GM19395 (cell line): ENCODE measurements around the gene SIX5.

Experiments used
- ATAC-seq: cut with Tn5 transposase; IDR thresholded peaks from one replicate; pipeline ENCODE4 v1.9.1; 2021; ENCODE audit warnings: mild to moderate bottlenecking, moderate library complexity; ENCODE audit not compliant: unreplicated experiment

The SIX5 gene

DNA sequence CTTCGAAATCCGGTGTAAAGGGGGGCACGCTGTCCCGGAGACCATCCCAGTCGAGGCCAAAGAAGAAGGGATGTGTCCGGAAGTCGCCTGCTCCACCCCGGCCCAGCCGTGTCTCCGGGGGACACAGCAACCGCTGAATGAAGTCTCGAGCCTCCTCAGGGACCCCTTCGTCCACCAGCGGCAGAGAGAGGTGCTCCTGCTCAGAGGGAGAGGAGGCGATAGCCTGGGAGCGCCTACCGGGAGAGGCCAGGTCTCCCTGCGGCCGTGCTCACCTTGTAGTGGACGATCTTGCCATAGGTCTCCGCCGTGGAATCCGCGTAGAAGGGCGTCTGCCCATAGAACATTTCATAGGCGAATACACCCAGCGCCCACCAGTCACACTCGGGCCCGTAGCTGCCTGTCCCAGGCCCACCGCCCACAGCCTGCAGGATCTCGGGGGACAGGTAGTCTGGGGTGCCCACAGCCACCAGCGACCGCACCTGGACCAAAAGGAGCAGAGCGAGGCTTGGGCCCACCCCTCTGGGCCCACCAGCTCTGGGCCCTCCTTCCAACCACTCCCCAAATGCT, 8.4 kb upstream of the SIX5 start:
- no peak for ATAC-seq

DNA sequence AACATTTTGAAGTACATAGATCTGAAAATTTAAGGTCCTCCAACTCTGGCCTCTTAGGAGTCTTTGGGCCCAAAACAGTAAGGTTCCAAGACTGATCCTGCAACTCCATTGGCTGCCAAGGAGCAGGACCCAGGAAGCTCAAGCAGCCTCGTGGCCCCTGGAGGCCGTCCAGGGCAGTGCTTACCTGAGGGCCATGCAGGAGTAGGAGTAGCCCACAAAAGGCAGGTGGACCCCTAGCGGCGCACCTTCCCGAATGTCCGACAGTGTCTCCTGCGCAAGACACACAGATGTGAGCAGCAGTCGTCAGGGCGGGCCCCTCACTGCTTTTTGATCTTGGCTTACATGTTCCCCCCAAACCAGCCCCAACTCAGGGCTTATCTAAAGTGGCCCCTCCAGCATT, 5.7 kb upstream of the SIX5 start:
- ATAC-seq, result no peak

DNA sequence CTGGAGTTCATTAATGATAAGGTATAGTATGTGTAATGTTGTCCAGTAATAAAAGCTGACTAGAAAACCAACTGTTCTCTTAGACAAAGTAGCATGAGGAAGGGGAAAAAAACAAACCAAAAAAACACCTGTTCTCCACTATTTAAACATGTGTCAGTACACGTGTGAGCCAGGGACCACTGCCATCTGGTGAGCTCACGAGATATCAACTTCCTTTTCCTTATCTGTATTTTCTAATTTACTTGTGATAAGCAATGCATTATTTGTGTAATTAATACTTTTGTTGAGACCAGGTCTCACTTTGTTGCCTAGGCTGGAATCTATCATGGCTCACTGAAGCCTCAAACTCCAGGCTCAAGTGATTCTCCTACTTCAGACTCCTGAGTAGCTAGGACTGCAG, 4.3 kb upstream of the SIX5 start:
- ATAC-seq, result no peak

DNA sequence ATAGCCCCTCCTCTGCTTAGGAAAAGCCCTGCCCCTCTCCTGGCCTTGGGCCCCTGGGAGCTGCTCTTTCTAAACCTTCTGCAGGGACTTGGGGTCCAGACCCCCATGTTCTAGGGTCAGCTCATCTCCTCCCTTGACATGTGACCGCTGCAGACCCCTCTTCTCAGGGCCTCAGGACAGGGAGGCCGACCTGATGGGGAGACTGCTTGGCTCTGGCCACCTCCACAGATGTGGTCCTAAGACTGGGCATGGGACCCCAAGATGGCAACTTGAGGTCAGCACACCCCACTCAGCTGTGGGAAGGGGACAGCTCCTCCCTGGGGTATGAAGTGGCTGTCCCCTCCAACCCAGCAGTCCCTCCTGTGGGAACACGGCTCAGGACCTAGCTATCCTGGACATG, 3.9 kb upstream of the SIX5 start:
- no peak for ATAC-seq

GRCh38 chr19:45772130-45772840, 3.2 kb upstream of the SIX5 start:
- no peak for ATAC-seq

DNA sequence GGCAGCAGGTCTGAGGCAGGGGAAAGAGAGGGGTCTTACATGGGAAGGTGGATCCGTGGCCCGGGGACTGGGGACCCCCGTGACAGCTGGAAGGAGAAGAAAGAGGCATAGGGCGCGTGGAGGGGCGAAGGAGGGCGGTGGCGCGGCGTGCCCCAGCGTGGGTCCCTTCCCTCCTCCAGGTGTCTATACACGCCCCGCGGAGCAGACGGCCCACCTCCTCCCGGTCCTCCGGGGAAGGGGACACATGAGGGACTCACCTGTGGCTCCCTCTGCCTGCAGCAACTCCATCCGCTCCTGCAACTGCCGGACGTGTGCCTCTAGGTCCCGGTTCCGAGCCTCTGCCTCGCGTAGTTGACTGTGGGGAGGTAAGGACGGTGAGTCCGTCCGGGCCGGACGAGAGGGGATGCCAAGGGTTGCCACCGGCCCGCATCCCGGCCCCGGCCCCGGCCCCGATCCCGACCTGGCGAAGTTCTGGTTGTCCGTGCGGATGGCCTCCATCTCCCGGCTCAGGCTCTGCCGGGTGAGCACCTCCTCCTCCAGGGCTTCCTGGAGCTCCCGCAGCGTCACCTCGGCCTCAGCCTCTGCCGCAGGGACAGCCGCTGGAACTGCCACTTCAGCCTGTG, 2.4 kb upstream of the SIX5 start:
- no peak for ATAC-seq

DNA sequence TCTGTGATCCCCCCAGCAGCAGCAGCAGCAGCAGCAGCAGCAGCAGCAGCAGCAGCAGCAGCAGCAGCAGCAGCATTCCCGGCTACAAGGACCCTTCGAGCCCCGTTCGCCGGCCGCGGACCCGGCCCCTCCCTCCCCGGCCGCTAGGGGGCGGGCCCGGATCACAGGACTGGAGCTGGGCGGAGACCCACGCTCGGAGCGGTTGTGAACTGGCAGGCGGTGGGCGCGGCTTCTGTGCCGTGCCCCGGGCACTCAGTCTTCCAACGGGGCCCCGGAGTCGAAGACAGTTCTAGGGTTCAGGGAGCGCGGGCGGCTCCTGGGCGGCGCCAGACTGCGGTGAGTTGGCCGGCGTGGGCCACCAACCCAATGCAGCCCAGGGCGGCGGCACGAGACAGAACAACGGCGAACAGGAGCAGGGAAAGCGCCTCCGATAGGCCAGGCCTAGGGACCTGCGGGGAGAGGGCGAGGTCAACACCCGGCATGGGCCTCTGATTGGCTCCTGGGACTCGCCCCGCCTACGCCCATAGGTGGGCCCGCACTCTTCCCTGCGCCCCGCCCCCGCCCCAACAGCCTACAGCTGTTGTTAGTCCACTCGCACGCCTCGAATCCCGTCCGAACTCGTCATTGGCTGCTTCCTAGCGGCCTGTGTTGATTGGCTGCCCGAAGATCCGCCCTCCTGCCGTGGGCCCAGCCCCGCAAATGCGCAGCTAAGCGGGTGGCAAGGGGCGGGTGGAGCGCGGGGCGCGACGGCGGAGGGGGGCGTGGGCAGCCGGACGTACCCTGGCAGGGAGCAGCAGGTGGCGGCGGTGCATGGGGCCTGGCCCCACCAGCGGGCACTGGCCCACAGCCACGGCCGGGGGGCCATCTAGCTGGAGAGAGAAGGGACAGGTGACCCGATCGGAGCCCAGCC, 1.4 kb upstream of the SIX5 start:
- ATAC-seq, result peak; percentile 56

DNA sequence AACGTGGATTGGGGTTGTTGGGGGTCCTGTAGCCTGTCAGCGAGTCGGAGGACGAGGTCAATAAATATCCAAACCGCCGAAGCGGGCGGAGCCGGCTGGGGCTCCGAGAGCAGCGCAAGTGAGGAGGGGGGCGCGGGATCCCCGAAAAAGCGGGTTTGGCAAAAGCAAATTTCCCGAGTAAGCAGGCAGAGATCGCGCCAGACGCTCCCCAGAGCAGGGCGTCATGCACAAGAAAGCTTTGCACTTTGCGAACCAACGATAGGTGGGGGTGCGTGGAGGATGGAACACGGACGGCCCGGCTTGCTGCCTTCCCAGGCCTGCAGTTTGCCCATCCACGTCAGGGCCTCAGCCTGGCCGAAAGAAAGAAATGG, 754 bp upstream of the SIX5 start:
- ATAC-seq, result peak; percentile 18

GRCh38 chr19:45768655-45768983, 433 bp downstream of the SIX5 start:
- ATAC-seq, result no peak

DNA sequence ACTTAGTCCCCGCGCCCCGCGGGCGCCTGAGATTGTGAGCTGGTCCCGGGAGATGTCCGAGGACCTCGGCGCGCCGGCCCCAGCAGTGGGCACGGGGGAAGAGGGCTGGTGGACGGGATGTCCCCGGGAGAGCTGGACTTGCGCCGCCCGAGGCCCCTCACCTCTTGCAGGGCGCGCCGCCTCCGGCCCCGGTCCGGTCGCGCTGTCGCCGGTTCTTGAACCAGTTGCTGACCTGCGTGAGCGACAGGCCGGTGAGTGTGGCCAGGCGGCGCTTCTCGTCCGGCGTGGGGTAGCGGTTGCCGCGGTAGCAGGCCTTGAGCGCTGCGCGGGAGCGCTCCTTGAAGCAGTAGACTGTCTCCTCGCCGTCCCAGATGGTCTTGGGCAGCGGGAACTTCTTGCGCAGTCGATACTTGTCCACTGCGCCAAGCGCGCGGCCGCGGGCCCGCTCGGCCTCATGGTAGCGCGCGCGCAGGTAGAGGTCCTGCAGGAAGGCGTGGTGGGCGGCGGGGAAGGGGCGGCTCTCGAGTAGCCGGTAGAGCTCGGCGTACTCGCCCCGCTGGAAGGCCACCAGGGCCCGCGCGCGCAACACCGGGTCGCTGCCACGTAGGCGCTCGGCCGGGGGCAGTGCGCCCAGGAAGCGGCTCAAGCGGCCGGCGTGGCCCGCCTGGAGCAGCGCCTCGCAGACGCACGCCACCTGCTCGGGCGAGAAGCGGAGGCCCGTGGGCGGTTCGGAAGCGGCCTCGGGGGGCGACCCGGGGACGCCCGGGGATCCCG, 984 bp downstream of the SIX5 start:
- ATAC-seq, result no peak

- no peak for ATAC-seq
Observed at GRCh38 chr19:45767410-45767880, 1.6 kb downstream of the SIX5 start.

- ATAC-seq, result no peak
Observed at GRCh38 chr19:45766869-45767346, 2.1 kb downstream of the SIX5 start.

DNA sequence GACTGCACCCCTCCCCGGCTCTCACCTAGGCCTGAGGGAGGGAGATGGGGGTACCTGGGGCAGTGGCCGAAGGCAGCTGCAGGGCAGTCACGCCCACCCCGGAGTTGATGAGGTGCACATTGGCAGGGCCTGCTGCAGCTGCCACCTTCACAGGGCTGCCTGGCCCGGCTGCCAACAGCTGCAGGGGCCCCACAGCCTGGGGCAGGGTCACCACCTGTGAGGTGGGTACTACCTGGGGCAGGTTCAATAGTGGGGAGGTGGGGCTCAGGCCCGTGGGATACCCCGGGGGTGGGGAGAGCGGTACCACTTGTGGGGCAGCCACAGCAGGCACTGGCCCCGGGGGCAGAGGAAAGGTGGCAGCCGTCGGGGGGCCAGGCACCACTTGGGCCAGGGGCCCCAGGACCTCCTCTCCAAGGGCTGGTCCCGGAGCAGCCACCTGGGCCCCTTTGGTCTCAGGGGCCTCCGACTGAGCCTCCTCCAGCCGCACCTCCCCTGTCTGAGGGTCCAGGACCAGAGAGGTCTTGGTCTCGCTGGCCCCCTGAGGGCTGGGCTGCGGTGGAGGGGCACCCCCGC, 2.7 kb downstream of the SIX5 start:
- ATAC-seq, result no peak

DNA sequence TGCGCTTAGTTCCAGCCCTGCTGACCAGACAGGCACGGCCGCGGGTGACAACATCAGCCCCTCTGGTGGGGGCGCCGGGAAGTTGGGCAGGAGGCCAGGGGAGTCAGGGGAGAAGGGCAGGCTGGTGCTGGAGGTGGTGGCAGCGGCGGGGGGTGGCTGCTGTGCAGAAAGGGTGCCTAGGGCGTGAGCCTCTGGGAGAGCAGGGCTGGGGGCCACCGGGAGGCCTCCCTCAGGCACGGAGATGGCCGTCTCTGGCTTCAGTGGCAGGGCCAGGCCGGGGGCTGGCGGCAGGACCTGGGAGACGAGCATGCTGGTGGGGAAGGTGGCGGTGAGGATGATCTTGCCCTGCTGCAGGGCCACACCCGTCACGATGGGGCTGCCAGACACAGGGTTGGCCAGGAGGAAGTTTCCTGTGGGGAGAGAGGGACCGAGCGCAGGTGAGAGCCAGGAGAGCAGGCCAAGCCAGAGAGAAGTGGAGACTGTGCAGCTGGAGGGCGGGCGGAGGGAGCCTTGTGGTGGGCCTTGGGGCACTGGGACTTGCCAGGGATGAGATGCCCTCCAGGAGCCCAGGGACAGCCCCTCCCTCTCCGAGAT, 3.3 kb downstream of the SIX5 start:
- ATAC-seq, result no peak

GRCh38 chr19:45764945-45765701, 3.9 kb downstream of the SIX5 start:
- no peak for ATAC-seq

DNA sequence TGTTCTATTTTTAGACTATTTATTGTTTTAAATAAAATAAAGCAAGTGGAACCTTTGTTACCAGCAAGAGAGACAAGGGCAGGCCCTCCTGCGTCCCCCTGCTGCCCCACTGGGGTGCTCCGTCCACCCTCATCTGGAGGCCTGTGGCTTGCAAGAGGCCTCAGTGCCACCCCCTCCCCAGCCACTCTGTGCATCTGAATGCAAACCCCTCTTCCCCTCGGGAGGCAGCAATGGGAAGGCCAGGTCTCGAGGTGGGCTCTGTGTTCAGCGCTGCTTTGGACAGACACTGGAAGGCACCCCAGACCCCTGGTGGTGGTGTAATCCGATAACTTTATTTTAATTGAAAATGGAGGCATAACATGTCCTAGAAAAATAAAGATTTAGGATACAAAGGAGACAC, 4.6 kb downstream of the SIX5 start:
- no peak for ATAC-seq

GRCh38 chr19:45763691-45764294, 5.3 kb downstream of the SIX5 start:
- no peak for ATAC-seq

GRCh38 chr19:45762870-45763631, 6.0 kb downstream of the SIX5 start:
- no peak for ATAC-seq
